GM21367 (cell line): Measurements from ENCODE around the gene CLOCK.
"Not testable (repeated sequence)": the region's sequence is repeated elsewhere in the genome, so short reads cannot be mapped to it uniquely, and the experiment has no call there.

Source experiments
- ATAC-seq: cut with Tn5 transposase; IDR thresholded peaks from one replicate; pipeline ENCODE4 v1.9.1; 2021; ENCODE audit not compliant: unreplicated experiment

CLOCK gene

DNA sequence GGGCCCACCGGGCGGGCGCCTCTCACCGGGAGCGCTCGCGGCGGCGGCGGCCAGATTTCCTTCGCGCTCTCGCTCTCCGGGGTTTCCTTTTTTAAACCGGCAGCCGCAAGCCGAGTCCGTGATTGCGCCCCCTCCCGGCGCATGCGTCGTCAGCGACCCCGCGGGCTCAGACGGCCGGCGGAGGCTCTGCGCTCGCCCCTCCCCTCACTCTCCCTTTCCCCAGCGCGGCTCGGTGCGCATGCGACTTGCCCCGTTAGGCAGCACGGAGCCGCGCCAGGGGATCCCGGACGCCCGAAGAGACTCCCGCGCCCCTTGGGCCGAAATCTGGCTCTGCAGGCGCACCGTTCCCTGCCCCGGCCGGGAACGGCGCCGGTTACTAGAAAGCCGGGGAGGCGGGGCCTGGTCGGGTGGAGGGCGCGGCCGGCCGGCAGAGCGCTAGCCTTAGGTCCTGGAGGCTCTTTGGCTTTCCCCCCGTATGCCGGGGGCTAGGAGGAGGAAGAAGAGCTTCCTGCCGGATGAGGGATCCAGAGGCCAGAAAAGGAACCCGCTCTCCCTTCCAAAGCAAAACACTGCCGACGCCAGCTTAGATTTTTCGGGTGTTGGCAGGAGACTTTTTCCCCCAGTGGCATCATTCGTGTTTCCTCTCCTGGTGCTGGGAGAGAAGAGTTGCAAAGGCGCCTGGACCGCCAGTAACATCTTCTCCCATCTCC lies at the start of gene CLOCK:
Gene CLOCK (minus strand): TSS at position 154 of the 710 bp plus-strand sequence. CDS start 64,124 bp downstream, outside the sequence.
- ATAC-seq, result peak; percentile 65

- no peak for ATAC-seq
Measured at GRCh38 chr4:55592014-55592413, 45.3 kb upstream of the CLOCK start, which contains the start of gene PDCL2. PDCL2 (minus strand) TSS chr4:55592245; CDS start chr4:55592109, 136 bp downstream.

GRCh38 chr4:55588160-55588559 lies 41.5 kb upstream of the CLOCK start:
- no peak for ATAC-seq

DNA sequence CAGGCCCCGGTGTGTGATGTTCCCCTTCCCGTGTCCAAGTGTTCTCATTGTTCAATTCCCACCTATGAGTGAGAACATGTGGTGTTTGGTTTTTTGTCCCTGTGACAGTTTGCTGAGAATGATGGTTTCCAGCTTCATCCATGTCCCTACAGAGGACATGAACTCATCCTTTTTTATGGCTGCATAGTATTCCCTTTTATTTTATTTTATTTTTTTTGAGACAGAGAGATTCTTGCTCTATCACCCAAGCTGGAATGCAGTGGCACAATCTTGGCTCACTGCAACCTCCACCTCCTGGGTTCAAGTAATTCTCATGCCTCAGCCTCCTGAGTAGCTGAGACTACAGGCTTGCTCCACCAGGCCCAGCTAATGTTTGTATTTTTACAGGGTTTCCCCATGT lies 36.1 kb upstream of the CLOCK start:
- not testable (repeated sequence) for ATAC-seq

- ATAC-seq, result no peak
Measured at GRCh38 chr4:55578341-55579010, 31.8 kb upstream of the CLOCK start.

DNA sequence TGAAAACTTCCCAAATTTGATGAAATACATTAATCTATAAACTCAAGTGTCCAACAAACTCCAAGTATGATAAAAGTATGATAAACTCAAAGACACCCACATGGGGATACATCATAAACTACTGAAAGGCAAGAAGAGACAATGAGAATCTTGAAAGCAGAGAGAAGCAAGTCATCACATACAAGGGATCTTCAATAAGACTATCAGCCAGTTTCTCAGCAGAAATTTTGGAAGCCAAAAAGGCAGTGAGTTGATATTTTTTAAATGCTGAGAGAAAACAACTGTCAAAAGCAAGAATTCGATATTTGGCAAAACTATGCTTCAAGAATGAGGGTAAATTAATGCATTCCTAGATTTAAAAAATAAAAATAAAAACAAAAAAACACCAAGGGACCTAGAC lies 28.8 kb upstream of the CLOCK start:
- ATAC-seq, result no peak

DNA sequence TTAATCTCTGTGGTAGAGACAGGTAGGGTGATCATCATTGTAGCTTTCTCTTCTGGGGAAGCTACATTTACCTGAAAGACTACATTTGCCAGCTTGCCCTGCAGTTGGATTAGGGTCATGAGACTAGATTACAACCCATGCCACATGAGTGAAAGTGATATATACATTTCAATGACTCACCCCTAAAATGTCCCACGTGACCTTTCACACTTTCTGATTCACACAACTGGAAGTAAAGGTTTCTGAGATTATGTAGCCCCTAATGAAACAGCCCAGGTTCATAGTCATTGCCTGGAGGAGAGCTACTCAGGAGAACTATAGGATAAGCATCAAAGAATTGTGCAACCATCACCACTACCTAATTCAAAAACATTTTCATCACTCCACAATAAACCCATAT lies 27.5 kb upstream of the CLOCK start:
- no peak for ATAC-seq

DNA sequence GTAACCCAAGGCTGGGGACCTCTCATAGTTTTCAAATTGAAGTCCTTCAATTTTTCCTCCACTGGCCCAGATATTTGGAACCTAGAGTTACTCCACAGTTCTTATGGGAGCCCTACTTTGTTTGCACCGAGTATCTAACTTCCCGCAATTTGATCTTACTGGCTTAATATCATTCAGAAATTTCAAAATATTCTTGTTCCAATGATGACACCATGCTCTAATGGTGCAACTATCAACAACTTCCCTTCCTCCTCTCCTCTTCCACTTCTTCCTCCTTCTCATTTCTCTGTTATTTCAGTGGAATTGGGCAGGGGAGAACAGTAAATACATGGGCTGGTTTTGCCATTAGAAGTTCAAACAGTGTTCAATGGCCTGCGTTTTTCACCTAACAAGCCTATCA lies 25.1 kb upstream of the CLOCK start:
- ATAC-seq, result no peak

GRCh38 chr4:55568905-55569504 lies 22.3 kb upstream of the CLOCK start:
- peak; percentile 83 for ATAC-seq

- peak; percentile 100 for ATAC-seq
Measured at GRCh38 chr4:55561889-55562288, 15.2 kb upstream of the CLOCK start.

DNA sequence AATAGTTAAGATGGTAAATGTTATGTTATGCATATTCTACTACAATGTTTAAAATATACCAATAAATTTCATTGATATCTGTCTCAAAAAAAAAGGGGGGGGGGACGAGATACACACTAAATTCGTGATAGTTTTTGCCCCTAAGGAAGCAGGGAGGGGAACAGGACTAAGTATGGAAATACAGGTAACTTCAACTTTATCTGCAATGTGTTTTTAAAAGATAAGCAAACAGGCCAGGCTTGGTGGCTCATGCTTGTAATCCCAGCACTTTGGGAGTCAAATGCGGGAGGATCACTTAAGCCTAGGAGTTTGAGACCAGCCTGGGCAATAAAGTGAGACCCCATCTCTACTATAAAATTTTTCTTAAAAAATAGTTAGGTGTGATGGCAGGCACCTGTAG lies 13.4 kb upstream of the CLOCK start:
- ATAC-seq, result no peak

GRCh38 chr4:55554453-55555030 lies 7.8 kb upstream of the CLOCK start:
- no peak for ATAC-seq

DNA sequence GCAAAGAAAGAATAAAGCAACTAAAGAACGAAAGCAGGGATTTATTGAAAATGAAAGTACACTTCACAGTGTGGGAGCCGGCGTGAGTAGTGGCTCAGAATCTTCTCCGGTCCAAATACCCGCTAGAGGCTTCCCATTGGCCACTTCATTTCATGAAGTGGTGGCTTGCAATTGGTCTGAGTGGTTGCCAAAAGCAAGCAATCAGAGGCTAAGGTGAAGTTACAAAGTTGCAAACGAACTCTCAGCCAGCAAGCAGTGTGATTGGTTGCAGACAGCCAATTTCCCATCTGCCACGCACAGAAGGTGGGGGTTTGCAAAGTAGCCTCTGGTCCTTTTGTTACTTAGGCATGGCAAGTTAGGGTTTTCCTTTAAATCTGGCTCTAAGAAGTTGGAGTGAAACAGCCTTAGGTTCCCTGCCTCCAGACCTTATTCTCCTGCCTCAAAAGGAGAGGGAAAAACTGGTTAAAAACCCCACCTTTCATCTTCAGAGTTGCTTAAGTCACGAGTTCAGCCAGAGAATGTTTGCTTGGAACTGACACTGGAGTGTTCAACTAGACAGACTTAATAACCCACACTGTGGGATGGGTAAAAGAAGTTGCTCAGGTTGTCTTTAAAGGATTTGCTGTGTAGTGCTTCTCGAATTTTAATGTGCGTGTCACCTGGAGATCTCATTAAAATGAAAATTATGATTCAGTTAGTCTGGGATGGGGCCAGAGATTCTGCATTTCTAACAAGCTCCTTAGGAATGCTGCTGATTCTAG lies 6.9 kb upstream of the CLOCK start:
- no peak for ATAC-seq

- ATAC-seq, result not testable (repeated sequence)
Measured at GRCh38 chr4:55551964-55552363, 5.3 kb upstream of the CLOCK start.

GRCh38 chr4:55549888-55550287 lies 3.2 kb upstream of the CLOCK start:
- ATAC-seq, result no peak

GRCh38 chr4:55547918-55548317 lies 1.2 kb upstream of the CLOCK start:
- no peak for ATAC-seq

DNA sequence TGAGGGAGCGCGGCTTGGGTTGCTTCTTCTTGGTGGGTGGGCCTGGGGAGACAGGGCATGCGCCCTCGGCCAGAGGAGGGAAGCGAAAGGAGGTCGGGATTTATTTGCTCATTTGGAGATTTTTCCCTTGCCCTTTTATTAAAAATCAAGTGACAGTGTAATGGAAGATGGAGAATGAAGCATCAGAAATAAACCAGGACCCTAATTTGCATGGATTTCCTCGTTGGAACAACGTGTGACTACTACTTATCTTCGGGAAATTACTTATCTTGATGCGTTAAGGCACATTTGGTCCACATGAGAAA lies 709 bp upstream of the CLOCK start:
- ATAC-seq, result no peak

DNA sequence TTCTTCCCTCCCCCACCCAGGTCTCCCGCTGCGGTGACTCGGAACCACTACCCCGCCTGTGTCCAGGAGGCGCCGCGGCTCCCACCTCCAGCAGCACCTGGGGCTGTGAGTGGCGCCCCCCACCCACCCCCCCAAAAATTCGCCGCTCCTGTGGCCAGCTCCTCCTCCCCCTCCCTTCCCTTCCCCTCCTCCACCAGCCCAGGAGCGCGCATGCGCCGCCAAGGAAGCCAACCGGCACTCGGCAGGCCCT lies 278 bp downstream of the CLOCK start:
- ATAC-seq, result peak; percentile 43

- peak; percentile 42 for ATAC-seq
Measured at GRCh38 chr4:55545641-55546505, 836 bp downstream of the CLOCK start.

DNA sequence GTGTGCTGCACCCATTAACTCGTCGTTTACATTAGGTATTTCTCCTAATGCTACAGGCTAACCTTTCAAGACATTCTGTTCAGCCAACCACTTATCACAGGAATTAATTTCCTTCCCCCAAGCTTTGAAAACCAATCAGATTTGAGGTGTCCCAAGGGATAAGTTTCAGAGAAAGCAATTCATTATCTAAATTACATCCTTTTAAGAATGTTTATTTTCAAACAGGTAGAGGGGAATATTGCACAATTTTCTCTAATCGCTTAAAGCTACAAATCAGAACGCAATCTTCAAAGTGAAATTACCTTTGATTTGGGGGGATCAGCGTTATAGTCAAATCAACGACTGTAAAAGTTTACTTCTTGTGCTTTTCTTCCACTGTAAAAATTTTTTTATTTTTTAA lies 1.6 kb downstream of the CLOCK start:
- ATAC-seq, result no peak

DNA sequence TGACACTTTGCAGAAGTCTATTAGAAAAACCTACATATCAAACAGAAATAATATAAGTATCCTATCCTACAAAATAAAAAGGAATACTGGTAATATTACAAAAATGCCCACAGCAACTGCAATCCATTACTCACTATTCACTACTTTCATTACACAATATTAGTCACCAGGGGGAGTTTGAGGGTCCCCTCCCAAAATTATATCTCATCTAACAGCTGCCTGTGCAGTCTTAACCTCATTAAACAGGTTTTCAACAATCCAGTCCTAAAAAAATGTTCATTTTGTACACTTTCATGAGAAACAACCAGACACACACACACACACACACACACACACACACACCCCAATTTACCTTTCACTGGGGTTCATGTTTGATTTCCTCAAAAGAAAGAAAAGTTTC lies 2.9 kb downstream of the CLOCK start:
- no peak for ATAC-seq
